Right atrium auricular region (tissue), 2 donors: Measurements from ENCODE around the gene KRT9. TPM values are rescaled to one million over a fixed set of nuclear protein-coding genes. Genes with fewer than 3 reads are reported as not detected.

Experiments
- DNase-seq: peaks from one replicate; pipeline ENCODE4 v3.0.0-alpha.2; 2019; ENCODE audit warnings: low spot score
- H3K27ac ChIP-seq, 2 donors: fragments of 200-600 bp; sonication (generic); 1 replicate in 1 of 2; 2 replicates in 1 of 2; pipeline ENCODE4 v1.5.1; 2016 to 2019
- H3K27me3 ChIP-seq, 2 donors: fragments of 200-600 bp; sonication (generic); one replicate each; pipeline versions ENCODE4 v1.5.1 to v1.6.0; 2017 to 2019
- H3K36me3 ChIP-seq: fragments of 200-600 bp; sonication (generic); one replicate; pipeline ENCODE4 v1.5.1; 2016
- H3K4me1 ChIP-seq, 2 donors: fragments of 200-600 bp; sonication (generic); one replicate each; pipeline versions ENCODE4 v1.5.1 to v1.6.0; 2017 to 2019
- H3K4me3 ChIP-seq, 2 donors: fragments of 200-600 bp; sonication (generic); 1 replicate in 1 of 2; 2 replicates in 1 of 2; pipeline ENCODE4 v1.5.1; 2017 to 2019; ENCODE audit warnings: mild to moderate bottlenecking in 1 of 2, moderate library complexity in 1 of 2
- H3K9me3 ChIP-seq, 2 donors: fragments of 200-600 bp; sonication (generic); one replicate each; pipeline ENCODE4 v1.5.1; 2019
- total RNA-seq, 2 donors: library from RNA; depleted of rRNA; stranded (reverse); fragments of >200 nt; gene quantifications; one replicate each; pipeline ENCODE4 v1.1.0, GENCODE V29; 2016
- TF ChIP-seq, protein P1 (sequence below), 2 donors: fragments of 200-600 bp; sonication (generic); IDR thresholded peaks; one replicate each; pipeline ENCODE4 v1.5.1; 2019; ENCODE audit warnings: antibody characterized with exemption in 2 of 2

KRT9 gene
- total RNA-seq, 2 donors from 2014 or later, result not detected

DNA sequence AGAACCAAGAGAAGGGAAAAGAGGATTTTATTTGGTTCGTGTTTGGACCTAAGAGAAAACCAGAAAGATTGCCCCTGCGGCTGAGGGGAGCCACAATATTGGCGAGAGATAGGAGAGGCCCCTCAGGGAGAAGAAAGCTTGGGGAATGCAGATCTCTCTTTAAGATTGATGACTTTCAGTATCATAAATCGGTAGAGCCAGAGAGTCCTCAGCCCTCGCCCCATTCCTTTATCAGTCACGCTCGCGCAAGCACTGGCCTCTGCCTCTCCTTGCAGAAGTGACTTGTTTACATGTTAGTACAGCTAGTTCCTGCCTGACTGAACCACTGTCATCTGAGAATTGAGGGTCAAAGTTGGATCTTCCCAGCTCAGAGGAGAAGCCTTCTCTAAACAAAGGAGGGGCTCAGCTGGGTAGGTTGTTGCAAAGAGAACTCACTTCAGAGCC, 22.2 kb downstream of the KRT9 start:
- Histone ChIP-seq H3K9me3 (peaks cover 5% of the 10 kb centered on the region in 2 donors), H3K4me3 (no peak overlapping the region), H3K27ac (no peak overlapping the region), H3K4me1 (peaks cover 0 to 23% of the 10 kb centered on the region in 2 donors), H3K27me3 (no peaks in the 10 kb centered on the region), H3K36me3 (no peaks in the 10 kb centered on the region)
- TF ChIP-seq, protein P1, sequence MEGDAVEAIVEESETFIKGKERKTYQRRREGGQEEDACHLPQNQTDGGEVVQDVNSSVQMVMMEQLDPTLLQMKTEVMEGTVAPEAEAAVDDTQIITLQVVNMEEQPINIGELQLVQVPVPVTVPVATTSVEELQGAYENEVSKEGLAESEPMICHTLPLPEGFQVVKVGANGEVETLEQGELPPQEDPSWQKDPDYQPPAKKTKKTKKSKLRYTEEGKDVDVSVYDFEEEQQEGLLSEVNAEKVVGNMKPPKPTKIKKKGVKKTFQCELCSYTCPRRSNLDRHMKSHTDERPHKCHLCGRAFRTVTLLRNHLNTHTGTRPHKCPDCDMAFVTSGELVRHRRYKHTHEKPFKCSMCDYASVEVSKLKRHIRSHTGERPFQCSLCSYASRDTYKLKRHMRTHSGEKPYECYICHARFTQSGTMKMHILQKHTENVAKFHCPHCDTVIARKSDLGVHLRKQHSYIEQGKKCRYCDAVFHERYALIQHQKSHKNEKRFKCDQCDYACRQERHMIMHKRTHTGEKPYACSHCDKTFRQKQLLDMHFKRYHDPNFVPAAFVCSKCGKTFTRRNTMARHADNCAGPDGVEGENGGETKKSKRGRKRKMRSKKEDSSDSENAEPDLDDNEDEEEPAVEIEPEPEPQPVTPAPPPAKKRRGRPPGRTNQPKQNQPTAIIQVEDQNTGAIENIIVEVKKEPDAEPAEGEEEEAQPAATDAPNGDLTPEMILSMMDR (IDR thresholded peaks at IDR 0.05), result no peak
- DNase-seq, result no peak

- Histone ChIP-seq H3K4me1 (peaks cover 0 to 23% of the 10 kb centered on the region in 2 donors), H3K27ac (peak overlapping the region in 1 of 2 donors; percentile 25), H3K9me3 (peaks cover 5% of the 10 kb centered on the region in 2 donors), H3K27me3 (no peaks in the 10 kb centered on the region), H3K36me3 (no peaks in the 10 kb centered on the region), H3K4me3 (peak overlapping the region in 1 of 2 donors; percentile 23)
- TF ChIP-seq, protein P1 (IDR thresholded peaks at IDR 0.05), result peak; percentile 83 to 89
- DNase-seq, result peak; percentile 80
These were observed 22.8 kb downstream of the KRT9 start for GRCh38 chr17:41548844-41549595.

DNA sequence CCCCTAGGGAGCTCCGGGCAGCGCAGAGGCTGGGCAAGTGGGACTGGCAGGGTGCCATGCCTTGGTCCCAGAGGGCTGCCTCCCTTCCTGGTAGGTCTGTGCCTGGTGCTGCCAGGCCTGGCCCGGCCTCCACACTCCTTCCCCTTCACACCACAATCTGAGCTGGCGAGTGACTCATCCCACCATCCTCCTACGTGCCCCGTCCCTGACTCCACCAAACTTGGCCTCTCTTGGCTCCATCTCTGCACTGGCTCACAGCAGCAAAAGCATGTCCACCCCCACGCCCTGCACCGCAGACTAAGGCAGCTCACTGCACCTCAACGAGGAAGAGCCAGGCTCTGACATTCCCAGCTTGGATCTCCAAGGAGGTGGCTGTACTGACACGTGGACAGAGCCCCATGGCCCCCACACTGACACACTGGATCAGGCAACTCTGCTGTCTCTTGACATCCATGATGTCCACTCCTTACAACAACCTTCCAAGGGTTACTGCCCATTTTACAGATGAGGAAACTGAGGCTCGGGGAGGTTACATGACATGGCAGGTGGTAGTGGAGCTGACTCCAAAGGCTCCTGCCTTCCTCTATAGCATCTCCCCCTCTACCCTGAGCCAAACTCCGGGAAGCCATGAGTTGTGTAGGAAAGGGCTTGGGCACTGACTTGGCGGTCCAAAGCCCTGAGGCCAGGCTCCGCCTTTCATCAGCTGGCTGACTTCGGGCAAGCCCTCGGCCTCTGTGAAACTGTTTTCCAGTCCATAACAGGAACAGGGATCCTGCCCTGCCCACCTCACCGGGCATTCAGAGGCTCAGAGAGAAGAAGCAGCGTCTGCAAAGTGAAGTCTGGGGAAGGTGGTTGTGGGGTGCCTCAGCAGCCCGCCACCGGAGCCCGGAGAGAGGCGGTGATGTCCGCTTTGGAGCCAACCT, 23.7 kb downstream of the KRT9 start:
- peak; percentile 66 for DNase-seq
- peaks cover 5% of the 10 kb centered on the region in 2 donors for H3K9me3 ChIP-seq
- peak overlapping the region in 1 of 2 donors; percentile 23 for H3K4me3 ChIP-seq
- peak overlapping the region in 1 of 2 donors; percentile 25 for H3K27ac ChIP-seq
- peaks cover 0 to 23% of the 10 kb centered on the region in 2 donors for H3K4me1 ChIP-seq
- TF ChIP-seq, protein P1 (IDR thresholded peaks at IDR 0.05), result no peak
- no peaks in the 10 kb centered on the region for H3K36me3 ChIP-seq
- no peaks in the 10 kb centered on the region for H3K27me3 ChIP-seq

DNA sequence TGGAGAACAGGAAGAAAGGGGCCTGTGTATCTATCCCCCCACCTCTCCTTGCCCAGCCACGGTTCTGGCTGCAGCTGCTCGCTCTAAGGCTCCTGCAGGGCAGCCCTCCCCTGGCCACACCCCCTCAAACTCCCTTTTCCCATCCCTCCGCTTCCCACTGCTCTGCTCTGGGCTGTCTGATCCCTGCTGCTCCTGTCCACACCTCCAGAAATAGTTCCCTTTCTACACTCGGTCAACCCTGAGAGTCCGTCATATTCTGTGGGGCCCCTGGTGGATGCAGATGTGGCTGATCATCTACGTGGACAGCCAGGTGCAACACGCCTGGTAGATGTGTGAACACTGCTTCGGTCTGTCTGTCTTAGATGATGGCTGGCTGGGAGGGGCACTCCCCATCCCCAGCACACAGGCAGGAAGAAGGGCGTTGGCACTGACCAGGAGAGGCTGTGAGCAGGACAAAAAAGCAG, 24.4 kb downstream of the KRT9 start:
- no peak overlapping the region for H3K27ac ChIP-seq
- H3K4me3 ChIP-seq, result no peak overlapping the region
- peaks cover 0 to 23% of the 10 kb centered on the region in 2 donors for H3K4me1 ChIP-seq
- TF ChIP-seq, protein P1 (IDR thresholded peaks at IDR 0.05), result no peak
- peaks cover 5% of the 10 kb centered on the region in 2 donors for H3K9me3 ChIP-seq
- DNase-seq, result no peak
- H3K36me3 ChIP-seq, result no peaks in the 10 kb centered on the region
- no peaks in the 10 kb centered on the region for H3K27me3 ChIP-seq

GRCh38 chr17:41546819-41547218, 25.0 kb downstream of the KRT9 start:
- Histone ChIP-seq H3K27ac (no peak overlapping the region), H3K4me3 (no peak overlapping the region), H3K27me3 (no peaks in the 10 kb centered on the region), H3K9me3 (peaks cover 5% of the 10 kb centered on the region in 2 donors), H3K4me1 (peaks cover 0 to 23% of the 10 kb centered on the region in 2 donors), H3K36me3 (no peaks in the 10 kb centered on the region)
- no peak for DNase-seq
- TF ChIP-seq, protein P1 (IDR thresholded peaks at IDR 0.05), result no peak
